Progenitor cell of endocrine pancreas (in vitro differentiated cells): ENCODE measurements around the gene MACC1. TPM values are rescaled to one million over a fixed set of nuclear protein-coding genes. Genes with fewer than 3 reads are reported as not detected.
"Not testable (repeated sequence)": the region's sequence is repeated elsewhere in the genome, so short reads cannot be mapped to it uniquely, and the experiment has no call there.

Source experiments
- DNase-seq: peaks from one replicate; pipeline ENCODE4 v3.0.0; 2021; ENCODE audit warnings: low spot score; ENCODE audit not compliant: unreplicated experiment
- H3K27ac Mint-ChIP-seq: 2 replicates; pipeline ENCODE4 v1.8.0; 2021; ENCODE audit warnings: mild to moderate bottlenecking, moderate library complexity, mixed read lengths
- H3K27me3 Mint-ChIP-seq: 2 replicates; pipeline ENCODE4 v1.8.0; 2021; ENCODE audit warnings: mixed read lengths
- H3K36me3 Mint-ChIP-seq: 2 replicates; pipeline ENCODE4 v1.8.0; 2022; ENCODE audit warnings: mixed read lengths; ENCODE audit not compliant: insufficient read depth
- H3K4me1 Mint-ChIP-seq: 2 replicates; pipeline ENCODE4 v1.8.0; 2021; ENCODE audit warnings: low read depth, mixed read lengths
- H3K4me3 Mint-ChIP-seq: 2 replicates; pipeline ENCODE4 v1.8.0; 2021; ENCODE audit warnings: low read depth, mild to moderate bottlenecking, moderate library complexity, mixed read lengths
- H3K9me3 Mint-ChIP-seq: 2 replicates; pipeline ENCODE4 v1.8.0; 2021; ENCODE audit warnings: low read depth, mixed read lengths
- total RNA-seq: library from RNA; stranded (reverse); gene quantifications from 2 replicates; pipeline ENCODE4 v1.2.1, GENCODE V29; 2021
- TF ChIP-seq, protein P1 (sequence below): fragments of 200-600 bp; sonication (generic); IDR thresholded peaks from one replicate; pipeline ENCODE4 v1.5.0; 2021; ENCODE audit warnings: antibody characterized with exemption, mild to moderate bottlenecking; ENCODE audit not compliant: unreplicated experiment

Gene MACC1
- total RNA-seq, 1 donor from 2014 or later = 16.1 TPM

DNA sequence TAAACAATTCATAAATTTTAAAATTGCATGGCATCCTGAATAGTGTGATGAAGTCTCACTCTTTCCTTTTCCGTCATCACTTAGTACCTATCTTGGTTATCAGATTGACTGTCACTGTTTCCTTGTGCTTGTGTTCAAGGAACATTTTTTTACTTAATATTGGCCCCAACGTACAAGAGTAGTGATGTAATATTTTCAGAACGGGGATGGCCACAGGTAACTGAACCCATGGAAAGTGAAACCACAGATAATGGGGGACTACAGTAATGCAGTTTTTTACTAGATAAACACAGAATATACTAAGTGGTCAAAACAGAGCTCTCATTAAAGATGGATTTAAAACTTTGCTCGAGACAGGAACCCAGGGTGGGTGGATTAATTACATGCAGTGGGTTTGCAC, 85.4 kb downstream of the MACC1 start:
- no peak for DNase-seq
- H3K27ac Mint-ChIP-seq = no peak overlapping the region
- no peaks in the 10 kb centered on the region for H3K9me3 Mint-ChIP-seq
- no peaks in the 10 kb centered on the region for H3K27me3 Mint-ChIP-seq
- no peaks in the 10 kb centered on the region for H3K4me1 Mint-ChIP-seq
- no peaks in the 10 kb centered on the region for H3K36me3 Mint-ChIP-seq
- TF ChIP-seq, protein P1, sequence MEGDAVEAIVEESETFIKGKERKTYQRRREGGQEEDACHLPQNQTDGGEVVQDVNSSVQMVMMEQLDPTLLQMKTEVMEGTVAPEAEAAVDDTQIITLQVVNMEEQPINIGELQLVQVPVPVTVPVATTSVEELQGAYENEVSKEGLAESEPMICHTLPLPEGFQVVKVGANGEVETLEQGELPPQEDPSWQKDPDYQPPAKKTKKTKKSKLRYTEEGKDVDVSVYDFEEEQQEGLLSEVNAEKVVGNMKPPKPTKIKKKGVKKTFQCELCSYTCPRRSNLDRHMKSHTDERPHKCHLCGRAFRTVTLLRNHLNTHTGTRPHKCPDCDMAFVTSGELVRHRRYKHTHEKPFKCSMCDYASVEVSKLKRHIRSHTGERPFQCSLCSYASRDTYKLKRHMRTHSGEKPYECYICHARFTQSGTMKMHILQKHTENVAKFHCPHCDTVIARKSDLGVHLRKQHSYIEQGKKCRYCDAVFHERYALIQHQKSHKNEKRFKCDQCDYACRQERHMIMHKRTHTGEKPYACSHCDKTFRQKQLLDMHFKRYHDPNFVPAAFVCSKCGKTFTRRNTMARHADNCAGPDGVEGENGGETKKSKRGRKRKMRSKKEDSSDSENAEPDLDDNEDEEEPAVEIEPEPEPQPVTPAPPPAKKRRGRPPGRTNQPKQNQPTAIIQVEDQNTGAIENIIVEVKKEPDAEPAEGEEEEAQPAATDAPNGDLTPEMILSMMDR = no peak
- no peak overlapping the region for H3K4me3 Mint-ChIP-seq

DNA sequence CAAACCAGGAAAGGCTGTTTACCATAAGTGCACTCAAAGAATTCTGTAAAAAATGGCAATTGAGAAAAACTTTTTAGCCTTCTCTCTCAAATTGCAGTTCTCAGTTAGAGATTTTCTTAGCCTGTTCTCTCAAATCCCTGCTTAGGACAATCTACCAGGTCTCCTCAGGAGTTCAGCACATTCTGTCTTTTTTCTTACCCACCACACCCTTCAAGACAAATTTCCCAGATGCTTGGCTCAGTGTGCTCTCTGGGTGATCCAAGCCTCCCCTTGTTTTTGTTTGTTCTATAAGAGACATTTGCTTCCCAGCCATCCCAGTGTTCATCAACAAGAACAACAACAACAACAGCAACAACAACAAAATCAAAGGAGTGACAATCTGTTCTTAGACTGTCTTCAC, 87.3 kb downstream of the MACC1 start:
- no peaks in the 10 kb centered on the region for H3K27me3 Mint-ChIP-seq
- no peaks in the 10 kb centered on the region for H3K9me3 Mint-ChIP-seq
- TF ChIP-seq, protein P1 = no peak
- H3K36me3 Mint-ChIP-seq = no peaks in the 10 kb centered on the region
- DNase-seq = no peak
- no peak overlapping the region for H3K27ac Mint-ChIP-seq
- H3K4me3 Mint-ChIP-seq = no peak overlapping the region
- H3K4me1 Mint-ChIP-seq = no peaks in the 10 kb centered on the region

DNA sequence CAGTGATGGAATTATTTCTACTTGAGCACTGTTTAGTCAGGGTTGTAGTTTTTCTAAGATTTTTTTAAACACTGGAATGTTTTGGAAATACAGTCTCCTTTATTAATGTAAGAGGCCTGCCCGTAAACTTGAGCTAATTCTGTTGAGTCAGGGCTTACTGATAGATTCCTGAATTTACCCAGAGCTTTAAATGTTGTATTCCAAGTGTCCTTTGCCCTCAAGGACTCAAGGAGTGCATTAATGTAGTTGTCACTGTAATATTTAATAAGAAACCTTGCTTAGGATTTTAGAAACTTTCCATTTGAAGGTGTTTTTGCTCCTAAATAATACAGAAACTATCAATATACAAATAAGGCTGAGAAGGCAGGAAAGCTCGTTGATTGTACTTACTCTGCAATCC, 89.2 kb downstream of the MACC1 start:
- H3K27ac Mint-ChIP-seq = no peak overlapping the region
- no peaks in the 10 kb centered on the region for H3K36me3 Mint-ChIP-seq

DNA sequence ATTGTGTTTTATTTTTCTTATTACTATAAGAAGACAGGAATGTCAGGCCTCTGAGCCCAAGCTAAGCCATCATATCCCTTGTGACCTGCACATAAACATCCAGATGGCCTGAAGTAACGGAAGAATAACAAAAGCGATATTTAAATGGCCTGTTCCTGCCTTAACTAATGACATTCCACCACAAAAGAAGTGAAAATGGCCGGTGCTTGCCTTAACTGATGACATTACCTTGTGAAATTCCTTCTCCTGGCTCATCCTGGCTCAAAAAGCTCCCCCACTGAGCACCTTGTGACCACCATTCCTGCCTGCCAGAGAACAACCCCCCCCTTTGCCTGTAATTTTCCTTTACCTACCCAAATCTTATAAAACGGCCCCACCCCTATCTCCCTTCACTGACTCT, 91.1 kb downstream of the MACC1 start:
- DNase-seq, H3K27ac Mint-ChIP-seq, H3K4me3 Mint-ChIP-seq, H3K36me3 Mint-ChIP-seq, H3K27me3 Mint-ChIP-seq, H3K4me1 Mint-ChIP-seq, H3K9me3 Mint-ChIP-seq: not testable (repeated sequence)

More for the DNA sequence above, 89.2 kb downstream of the MACC1 start:
- no peak for DNase-seq
- Mint-ChIP-seq H3K4me3 (no peak overlapping the region), H3K4me1 (no peaks in the 10 kb centered on the region), H3K27me3 (no peaks in the 10 kb centered on the region), H3K9me3 (no peaks in the 10 kb centered on the region)
- TF ChIP-seq, protein P1 = no peak

GRCh38 chr7:20124087-20124486, 93.1 kb downstream of the MACC1 start:
- not testable (repeated sequence) for H3K27ac Mint-ChIP-seq

DNA sequence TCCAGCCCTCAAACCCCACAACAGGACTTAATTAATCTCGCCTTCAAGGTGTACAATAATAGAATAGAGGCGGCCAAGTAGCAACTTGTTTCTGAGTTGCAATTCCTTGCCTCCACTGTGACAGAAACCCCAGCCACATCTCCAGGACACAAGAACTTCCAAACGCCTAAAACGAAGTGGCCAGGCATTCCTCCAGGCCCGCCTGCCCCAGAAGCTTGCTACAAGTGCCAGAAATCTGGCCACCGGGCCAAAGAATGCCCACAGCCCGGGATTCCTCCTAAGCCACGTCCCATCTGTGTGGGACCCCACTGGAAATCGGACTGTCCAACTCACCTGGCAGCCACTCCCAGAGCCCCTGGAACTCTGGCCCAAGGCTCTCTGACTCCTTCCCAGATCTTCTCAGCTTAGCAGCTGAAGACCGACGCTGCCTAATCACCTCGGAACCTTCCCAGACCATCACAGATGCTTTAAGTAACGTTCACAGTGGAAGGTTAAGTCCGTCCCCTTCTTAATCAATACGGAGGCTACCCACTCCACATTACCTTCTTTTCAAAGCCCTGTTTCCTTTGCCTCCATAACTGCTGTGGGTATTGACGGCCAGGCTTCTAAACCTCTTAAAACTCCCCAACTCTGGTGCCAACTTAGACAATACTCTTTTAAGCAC, 94.4 kb downstream of the MACC1 start:
- not testable (repeated sequence) for H3K36me3 Mint-ChIP-seq, H3K27me3 Mint-ChIP-seq, H3K27ac Mint-ChIP-seq, H3K4me3 Mint-ChIP-seq, H3K4me1 Mint-ChIP-seq, H3K9me3 Mint-ChIP-seq, DNase-seq

More at GRCh38 chr7:20124087-20124486, 93.1 kb downstream of the MACC1 start:
- not testable (repeated sequence) for H3K27me3 Mint-ChIP-seq, H3K4me1 Mint-ChIP-seq, DNase-seq, H3K9me3 Mint-ChIP-seq, H3K4me3 Mint-ChIP-seq, H3K36me3 Mint-ChIP-seq

GRCh38 chr7:20122073-20122472, 95.1 kb downstream of the MACC1 start:
- Mint-ChIP-seq H3K36me3 (no peaks in the 10 kb centered on the region), H3K9me3 (no peaks in the 10 kb centered on the region), H3K27me3 (no peaks in the 10 kb centered on the region), H3K27ac (no peak overlapping the region), H3K4me1 (no peaks in the 10 kb centered on the region), H3K4me3 (no peak overlapping the region)
- TF ChIP-seq, protein P1 = no peak
- DNase-seq = no peak
